ENCODE measurements around the gene RAD51B.
A peak's percentile ranks its signal among the peaks of the same experiment; 100 is the strongest.

The RAD51B gene

GRCh38 chr14:68748260-68748659 lies 928.7 kb downstream of the RAD51B start:
- Mint-ChIP-seq H3K36me3 (ENCODE audit: insufficient read depth) (no peaks in the 10 kb centered on the region), H3K27ac (no peak overlapping the region), H3K9me3 (no peaks in the 10 kb centered on the region), H3K4me1 (ENCODE audit: low read depth in 2 of 2) (peaks cover 0 to 3% of the 10 kb centered on the region in 2 donors), H3K4me3 (no peak overlapping the region), H3K27me3 (no peaks in the 10 kb centered on the region)
- ATAC-seq (replicated peaks) (no peak), DNase-seq (no peak)

- no peak overlapping the region for H3K27ac Mint-ChIP-seq
- DNase-seq (no peak), ATAC-seq (replicated peaks) (no peak)
- no peaks in the 10 kb centered on the region for H3K36me3 Mint-ChIP-seq (ENCODE audit: insufficient read depth)
- H3K4me3 Mint-ChIP-seq = no peak overlapping the region
- no peaks in the 10 kb centered on the region for H3K9me3 Mint-ChIP-seq
- peaks cover 2 to 4% of the 10 kb centered on the region in 2 donors for H3K4me1 Mint-ChIP-seq (ENCODE audit: low read depth in 2 of 2)
- H3K27me3 Mint-ChIP-seq = no peaks in the 10 kb centered on the region
Observed at GRCh38 chr14:68748691-68749090, 929.1 kb downstream of the RAD51B start.

- Mint-ChIP-seq H3K4me1 (ENCODE audit: low read depth in 2 of 2) (peaks cover 8% of the 10 kb centered on the region in 2 donors), H3K27me3 (no peaks in the 10 kb centered on the region), H3K9me3 (no peaks in the 10 kb centered on the region), H3K36me3 (ENCODE audit: insufficient read depth) (no peaks in the 10 kb centered on the region), H3K27ac (no peak overlapping the region), H3K4me3 (no peak overlapping the region)
- DNase-seq (no peak), ATAC-seq (replicated peaks) (no peak)
Observed at GRCh38 chr14:68749487-68750475, 930.2 kb downstream of the RAD51B start.

DNA sequence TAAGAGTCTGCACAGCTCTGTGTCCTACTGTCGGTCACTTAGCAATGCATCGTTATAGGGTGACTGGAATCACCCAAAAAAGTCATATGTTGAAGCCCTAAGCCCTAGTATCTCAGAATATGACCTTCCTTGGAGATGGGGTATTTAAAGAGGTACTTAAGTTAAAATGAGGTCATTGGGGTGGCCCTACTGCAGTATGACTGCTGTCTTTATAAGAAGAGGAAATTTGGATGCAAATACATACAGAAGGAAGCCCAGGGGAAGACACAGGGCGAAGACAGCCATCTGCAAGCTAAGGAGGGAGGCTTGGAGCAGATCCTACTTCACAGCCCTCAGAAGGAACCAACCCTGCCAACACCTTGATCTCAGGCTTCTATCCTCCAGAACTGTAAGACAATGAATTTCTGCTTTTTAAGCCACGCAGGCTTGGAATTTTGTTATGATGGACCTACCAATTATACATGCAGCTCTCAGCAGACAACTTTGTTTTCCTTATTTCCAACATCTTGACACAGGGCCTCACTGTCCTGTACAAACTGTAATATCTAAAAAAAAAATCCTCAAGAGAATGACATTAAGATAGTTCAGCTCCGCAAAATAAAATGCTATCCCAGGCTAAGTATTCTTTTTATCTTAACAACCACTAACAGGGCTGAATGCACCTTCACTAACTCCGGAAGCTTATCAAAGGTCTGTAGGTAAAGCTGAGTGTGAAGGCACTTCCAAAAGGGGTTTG lies 932.9 kb downstream of the RAD51B start:
- no peaks in the 10 kb centered on the region for H3K27me3 Mint-ChIP-seq
- no peak overlapping the region for H3K27ac Mint-ChIP-seq
- no peaks in the 10 kb centered on the region for H3K9me3 Mint-ChIP-seq
- no peak for ATAC-seq (replicated peaks)
- no peaks in the 10 kb centered on the region for H3K36me3 Mint-ChIP-seq (ENCODE audit: insufficient read depth)
- DNase-seq = no peak
- H3K4me1 Mint-ChIP-seq (ENCODE audit: low read depth in 2 of 2) = peaks cover 8 to 11% of the 10 kb centered on the region in 2 donors
- H3K4me3 Mint-ChIP-seq = no peak overlapping the region

- no peaks in the 10 kb centered on the region for H3K27me3 Mint-ChIP-seq
- H3K4me3 Mint-ChIP-seq = no peak overlapping the region
- H3K4me1 Mint-ChIP-seq (ENCODE audit: low read depth in 2 of 2) = peaks cover 16 to 19% of the 10 kb centered on the region in 2 donors
- H3K9me3 Mint-ChIP-seq = no peaks in the 10 kb centered on the region
- DNase-seq = no peak
- no peaks in the 10 kb centered on the region for H3K36me3 Mint-ChIP-seq (ENCODE audit: insufficient read depth)
- no peak overlapping the region for H3K27ac Mint-ChIP-seq
- ATAC-seq (replicated peaks) = no peak
Observed at GRCh38 chr14:68753690-68754089, 934.1 kb downstream of the RAD51B start.

- no peaks in the 10 kb centered on the region for H3K36me3 Mint-ChIP-seq (ENCODE audit: insufficient read depth)
Observed at GRCh38 chr14:68755016-68755353, 935.4 kb downstream of the RAD51B start.

GRCh38 chr14:68756000-68756481 lies 936.5 kb downstream of the RAD51B start:
- H3K9me3 Mint-ChIP-seq = no peaks in the 10 kb centered on the region
- ATAC-seq (replicated peaks) = no peak
- no peak for DNase-seq
- peaks cover 16 to 19% of the 10 kb centered on the region in 2 donors for H3K4me1 Mint-ChIP-seq (ENCODE audit: low read depth in 2 of 2)
- no peaks in the 10 kb centered on the region for H3K36me3 Mint-ChIP-seq (ENCODE audit: insufficient read depth)
- no peaks in the 10 kb centered on the region for H3K27me3 Mint-ChIP-seq
- H3K4me3 Mint-ChIP-seq = no peak overlapping the region
- peak overlapping the region; percentile 60 to 62 for H3K27ac Mint-ChIP-seq

More at GRCh38 chr14:68755016-68755353, 935.4 kb downstream of the RAD51B start:
- H3K27ac Mint-ChIP-seq = no peak overlapping the region
- no peaks in the 10 kb centered on the region for H3K27me3 Mint-ChIP-seq
- DNase-seq (no peak), ATAC-seq (replicated peaks) (no peak)
- peaks cover 16 to 19% of the 10 kb centered on the region in 2 donors for H3K4me1 Mint-ChIP-seq (ENCODE audit: low read depth in 2 of 2)
- no peak overlapping the region for H3K4me3 Mint-ChIP-seq
- no peaks in the 10 kb centered on the region for H3K9me3 Mint-ChIP-seq

- H3K36me3 Mint-ChIP-seq (ENCODE audit: insufficient read depth) = no peaks in the 10 kb centered on the region
- peak overlapping the region in 1 of 2 donors; percentile 6 for H3K27ac Mint-ChIP-seq
- H3K27me3 Mint-ChIP-seq = no peaks in the 10 kb centered on the region
- H3K4me3 Mint-ChIP-seq = no peak overlapping the region
- no peak for ATAC-seq (replicated peaks)
- peaks cover 17 to 19% of the 10 kb centered on the region in 2 donors for H3K4me1 Mint-ChIP-seq (ENCODE audit: low read depth in 2 of 2)
- no peak for DNase-seq
- no peaks in the 10 kb centered on the region for H3K9me3 Mint-ChIP-seq
Observed at GRCh38 chr14:68756734-68757133, 937.2 kb downstream of the RAD51B start.

GRCh38 chr14:68757618-68758081 lies 938.1 kb downstream of the RAD51B start:
- no peak for DNase-seq
- Mint-ChIP-seq H3K9me3 (no peaks in the 10 kb centered on the region), H3K4me1 (ENCODE audit: low read depth in 2 of 2) (peaks cover 16 to 19% of the 10 kb centered on the region in 2 donors), H3K36me3 (ENCODE audit: insufficient read depth) (no peaks in the 10 kb centered on the region), H3K27me3 (no peaks in the 10 kb centered on the region), H3K4me3 (no peak overlapping the region), H3K27ac (peak overlapping the region in 1 of 2 donors; percentile 6)
- peak; percentile 55 for ATAC-seq (replicated peaks)

GRCh38 chr14:68758301-68758700 lies 938.7 kb downstream of the RAD51B start:
- DNase-seq (no peak), ATAC-seq (replicated peaks) (no peak)
- no peaks in the 10 kb centered on the region for H3K36me3 Mint-ChIP-seq (ENCODE audit: insufficient read depth)
- H3K9me3 Mint-ChIP-seq = no peaks in the 10 kb centered on the region
- H3K27me3 Mint-ChIP-seq = no peaks in the 10 kb centered on the region
- H3K27ac Mint-ChIP-seq = peak overlapping the region in 1 of 2 donors; percentile 38
- peaks cover 16 to 19% of the 10 kb centered on the region in 2 donors for H3K4me1 Mint-ChIP-seq (ENCODE audit: low read depth in 2 of 2)
- no peak overlapping the region for H3K4me3 Mint-ChIP-seq

GRCh38 chr14:68759017-68759560 lies 939.5 kb downstream of the RAD51B start:
- Mint-ChIP-seq H3K9me3 (no peaks in the 10 kb centered on the region), H3K27ac (peak overlapping the region in 1 of 2 donors; percentile 38), H3K27me3 (no peaks in the 10 kb centered on the region), H3K4me1 (ENCODE audit: low read depth in 2 of 2) (peaks cover 13% of the 10 kb centered on the region in 2 donors), H3K36me3 (ENCODE audit: insufficient read depth) (peaks cover under 1% of the 10 kb centered on the region), H3K4me3 (no peak overlapping the region)
- ATAC-seq (replicated peaks) = no peak
- no peak for DNase-seq

- Mint-ChIP-seq H3K4me1 (ENCODE audit: low read depth in 2 of 2) (peaks cover 10 to 11% of the 10 kb centered on the region in 2 donors), H3K36me3 (ENCODE audit: insufficient read depth) (peaks cover 4% of the 10 kb centered on the region), H3K4me3 (no peak overlapping the region), H3K27me3 (no peaks in the 10 kb centered on the region), H3K27ac (no peak overlapping the region), H3K9me3 (no peaks in the 10 kb centered on the region)
- no peak for DNase-seq
- ATAC-seq (replicated peaks) = no peak
Observed at GRCh38 chr14:68759937-68760336, 940.4 kb downstream of the RAD51B start.

DNA sequence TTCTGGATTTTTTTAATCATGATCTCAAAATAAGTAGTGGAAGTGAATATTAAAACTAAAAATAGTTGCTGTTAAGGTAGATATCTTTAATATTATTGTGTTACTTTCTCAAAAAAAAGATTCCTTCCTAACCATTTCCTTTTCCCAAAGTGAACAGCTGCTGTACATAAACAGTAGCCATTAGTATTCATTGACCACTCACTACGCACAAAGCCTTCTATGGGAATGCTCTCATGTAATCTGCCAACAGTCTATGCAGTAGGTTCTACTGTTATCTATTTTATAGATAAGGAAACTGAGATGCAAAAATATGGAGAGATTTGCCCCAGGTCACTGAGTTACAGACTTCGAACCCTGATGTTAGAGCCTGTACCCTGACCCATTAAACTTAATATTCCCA lies 941.2 kb downstream of the RAD51B start:
- Mint-ChIP-seq H3K27ac (peak overlapping the region in 1 of 2 donors; percentile 71), H3K9me3 (no peaks in the 10 kb centered on the region), H3K27me3 (no peaks in the 10 kb centered on the region), H3K36me3 (ENCODE audit: insufficient read depth) (peaks cover 4% of the 10 kb centered on the region), H3K4me3 (no peak overlapping the region), H3K4me1 (ENCODE audit: low read depth in 2 of 2) (peaks cover 11 to 16% of the 10 kb centered on the region in 2 donors)
- DNase-seq (no peak), ATAC-seq (replicated peaks) (no peak)

All from effector memory CD8-positive, alpha-beta T cell (primary cell).